ENCODE results near the gene CLDN20. TPM values are rescaled to one million over a fixed set of nuclear protein-coding genes. Genes with fewer than 3 reads are reported as not detected.

Gene CLDN20
- total and polyA plus RNA-seq, 2 donors (not counting 3 experiments of a cell fraction or from before 2014, with no cell fraction given) = not detected

- dilution Hi-C loops (cut with MboI; ENCODE audit: extremely low pct_ligation_motif_present, low sequenced_read_pairs) (no loop called here), intact Hi-C loops (cut with micrococcal nuclease) (no loop called here)
- Histone ChIP-seq H4K20me1 (replicated peaks; ENCODE audit: control insufficient read depth, extremely low read depth, insufficient read depth, low read length) (no peaks in the 10 kb centered on the region), H3K4me3 (replicated peaks in 1 of 3; ENCODE audit: insufficient read depth in 1 of 3, low read depth in 1 of 3, low read length in 3 of 3) (no peak overlapping the region), H3K4me2 (ENCODE audit: insufficient read depth, low read length) (no peak overlapping the region), H2AFZ (ENCODE audit: low read depth, low read length) (no peak overlapping the region), H3K27ac (ENCODE audit: insufficient read depth, low read depth, low read length) (no peak overlapping the region), H3K4me1 (ENCODE audit: control insufficient read depth, extremely low read depth, insufficient read depth, low read length) (peaks cover 7% of the 10 kb centered on the region), H3K9ac (replicated peaks; ENCODE audit: extremely low read depth, insufficient read depth, low read length) (no peak overlapping the region), H3K27me3 (ENCODE audit: control insufficient read depth in 2 of 2, insufficient read depth in 2 of 2, low read length in 2 of 2) (no peaks in the 10 kb centered on the region), H3K9me3 (replicated peaks; ENCODE audit: control insufficient read depth, insufficient read depth, low read length) (no peaks in the 10 kb centered on the region), H3K79me2 (ENCODE audit: control insufficient read depth, insufficient read depth, low read length) (peaks cover 12% of the 10 kb centered on the region), H3K36me3 (ENCODE audit: control insufficient read depth in 2 of 2, extremely low read depth in 1 of 2, insufficient read depth in 2 of 2, low read length in 2 of 2) (peaks cover 0 to 3% of the 10 kb centered on the region in 2 experiments), H3K9me1 (replicated peaks; ENCODE audit: control insufficient read depth, extremely low read depth, insufficient read depth, low read length) (no peaks in the 10 kb centered on the region)
- no peak for TF ChIP-seq JUN (IDR thresholded peaks at IDR 0.05; ENCODE audit: borderline replicate concordance, insufficient read depth, insufficient read length, low read depth)
- peak in 1 of 2 donors; percentile 4 for TF ChIP-seq CTCF (IDR thresholded peaks at IDR 0.05; ENCODE audit: extremely low read depth in 1 of 2, insufficient read depth in 1 of 2, low read depth in 1 of 2, low read length in 2 of 2)
- no peak for TF ChIP-seq FOS (IDR thresholded peaks at IDR 0.05; ENCODE audit: borderline replicate concordance, insufficient read depth, low read length)
- CTCF ChIA-PET = interaction anchor here (1.6 kb wide), 1 partner anchor 11 kb away, joined by 4 read pairs; no protein-coding TSS in a partner anchor
- POLR2A ChIA-PET = no interaction called here
- FAIRE-seq (no peak), DNase-seq (ENCODE audit: low read depth, low spot score) (no peak)
- no TSS peak for BruUV-seq (replicated peaks)
Measured at GRCh38 chr6:155265843-155266535, 2.2 kb downstream of the CLDN20 start.

GRCh38 chr6:155267411-155267810 is 3.6 kb downstream of the CLDN20 start:
- DNase-seq (ENCODE audit: low read depth, low spot score) = no peak
- ChIA-PET CTCF (interaction anchor here (0.7 to 1.7 kb wide), 5 partner anchors 10 to 94 kb away, joined by 3 to 4 read pairs (median 3); no protein-coding TSS in a partner anchor), POLR2A (interaction anchor here (0.6 kb wide), 1 partner anchor 21 kb away, joined by 3 read pairs; no protein-coding TSS in a partner anchor)
- no TSS peak for BruUV-seq (replicated peaks)
- no peaks in the 10 kb centered on the region for H3K9me1 ChIP-seq (replicated peaks; ENCODE audit: control insufficient read depth, extremely low read depth, insufficient read depth, low read length)
- dilution Hi-C loops (cut with MboI; ENCODE audit: extremely low pct_ligation_motif_present, low sequenced_read_pairs) = no loop called here
- H3K79me2 ChIP-seq (ENCODE audit: control insufficient read depth, insufficient read depth, low read length) = peaks cover 21% of the 10 kb centered on the region
- no peak overlapping the region for H2AFZ ChIP-seq (ENCODE audit: low read depth, low read length)
- no peak overlapping the region for H3K4me3 ChIP-seq (replicated peaks in 1 of 3; ENCODE audit: insufficient read depth in 1 of 3, low read depth in 1 of 3, low read length in 3 of 3)
- H3K27me3 ChIP-seq (ENCODE audit: control insufficient read depth in 2 of 2, insufficient read depth in 2 of 2, low read length in 2 of 2) = no peaks in the 10 kb centered on the region
- no peak for FAIRE-seq
- H3K36me3 ChIP-seq (ENCODE audit: control insufficient read depth in 2 of 2, extremely low read depth in 1 of 2, insufficient read depth in 2 of 2, low read length in 2 of 2) = peaks cover 0 to 3% of the 10 kb centered on the region in 2 experiments
- no peaks in the 10 kb centered on the region for H4K20me1 ChIP-seq (replicated peaks; ENCODE audit: control insufficient read depth, extremely low read depth, insufficient read depth, low read length)
- peaks cover 10% of the 10 kb centered on the region for H3K4me1 ChIP-seq (ENCODE audit: control insufficient read depth, extremely low read depth, insufficient read depth, low read length)
- H3K9ac ChIP-seq (replicated peaks; ENCODE audit: extremely low read depth, insufficient read depth, low read length) = no peak overlapping the region
- no peak overlapping the region for H3K4me2 ChIP-seq (ENCODE audit: insufficient read depth, low read length)
- no peak for TF ChIP-seq MAX (IDR thresholded peaks at IDR 0.05; ENCODE audit: insufficient read depth, insufficient read length)
- TF ChIP-seq JUN (IDR thresholded peaks at IDR 0.05; ENCODE audit: borderline replicate concordance, insufficient read depth, insufficient read length, low read depth) = no peak
- TF ChIP-seq POLR2AphosphoS5 (IDR thresholded peaks at IDR 0.05; ENCODE audit: insufficient read depth, low read depth, low read length) = no peak
- TF ChIP-seq FOS (IDR thresholded peaks at IDR 0.05; ENCODE audit: borderline replicate concordance, insufficient read depth, low read length) = no peak
- no peak for TF ChIP-seq EZH2 (IDR thresholded peaks at IDR 0.05; ENCODE audit: borderline replicate concordance, low read depth, low read length, severe bottlenecking)
- TF ChIP-seq CTCF (IDR thresholded peaks at IDR 0.05; ENCODE audit: extremely low read depth in 1 of 2, insufficient read depth in 1 of 2, low read depth in 1 of 2, low read length in 2 of 2) = no peak
- no peak for TF ChIP-seq GATA2 (IDR thresholded peaks at IDR 0.05; ENCODE audit: insufficient read depth, insufficient read length, low read depth, low read length)
- no peak for TF ChIP-seq MYC (IDR thresholded peaks at IDR 0.05; ENCODE audit: low read depth, low read length)
- no peak for TF ChIP-seq POLR2A (IDR thresholded peaks at IDR 0.05; ENCODE audit: low read depth, low read length)
- no peak overlapping the region for H3K27ac ChIP-seq (ENCODE audit: insufficient read depth, low read depth, low read length)
- intact Hi-C loops (cut with micrococcal nuclease) = no loop called here
- H3K9me3 ChIP-seq (replicated peaks; ENCODE audit: control insufficient read depth, insufficient read depth, low read length) = no peaks in the 10 kb centered on the region

Data from endothelial cell of umbilical vein (primary cell).